ENCODE results near the gene GADD45B. TPM values are rescaled to one million over a fixed set of nuclear protein-coding genes. Genes with fewer than 3 reads are reported as not detected.

GADD45B gene
- total RNA-seq, 1 experiment from 2014 or later: 56.2 TPM

GRCh38 chr19:2477141-2477710, 1.3 kb downstream of the GADD45B start:
- Histone ChIP-seq H3K27me3 (ENCODE audit: control insufficient read depth, insufficient read depth, low read length) (no peaks in the 10 kb centered on the region), H3K4me3 (ENCODE audit: low read depth in 2 of 2, low read length in 2 of 2) (peak overlapping the region; percentile 82 to 94), H3K36me3 (ENCODE audit: control insufficient read depth, insufficient read depth, low read length) (peaks cover 3% of the 10 kb centered on the region), H3K4me1 (ENCODE audit: control insufficient read depth, insufficient read depth, low read length) (peaks cover 7% of the 10 kb centered on the region), H3K27ac (ENCODE audit: low read length) (peak overlapping the region; percentile 87), H3K9me3 (ENCODE audit: control insufficient read depth, insufficient read depth, low read depth, low read length) (no peaks in the 10 kb centered on the region)
- no peak for DNase-seq (ENCODE audit: low read depth, low spot score)
- ChIA-PET CTCF (interaction anchor here (1.0 to 1.6 kb wide), 2 partner anchors 134 to 159 kb away, joined by 3 to 4 read pairs; no protein-coding TSS in a partner anchor), POLR2A (interaction anchor here (0.6 to 1.6 kb wide), 6 partner anchors 13 to 159 kb away, joined by 3 to 14 read pairs (median 6); no protein-coding TSS in a partner anchor)
- BruUV-seq (replicated peaks): no TSS peak
- TF ChIP-seq TCF7L2 (IDR thresholded peaks at IDR 0.05; ENCODE audit: low read depth, low read length): no peak
- TF ChIP-seq SIN3A (IDR thresholded peaks at IDR 0.05; ENCODE audit: borderline replicate concordance, insufficient read depth, low read depth, low read length): 0 out of 2 replicates have a peak, but pooled peaks have one; percentile 14
- no peak for TF ChIP-seq REST (IDR thresholded peaks at IDR 0.05; ENCODE audit: insufficient read depth in 1 of 2, low read depth in 2 of 2, low read length in 1 of 2)
- no peak for TF ChIP-seq POLR2AphosphoS5 (IDR thresholded peaks at IDR 0.05; ENCODE audit: low read depth, low read length)
- ATAC-seq: no peak
- intact Hi-C loops (cut with micrococcal nuclease; ENCODE audit: unreplicated experiment): loop anchor here (10.0 kb wide), 1 partner anchor 68 kb away; no protein-coding TSS in a partner anchor
- in situ Hi-C loops (cut with HindIII; ENCODE audit: low pct_unique_long_range_greater_than_20kb, low sequenced_read_pairs): no loop called here

GRCh38 chr19:2477732-2478191, 1.8 kb downstream of the GADD45B start:
- Histone ChIP-seq H3K36me3 (ENCODE audit: control insufficient read depth, insufficient read depth, low read length) (peaks cover 3% of the 10 kb centered on the region), H3K27me3 (ENCODE audit: control insufficient read depth, insufficient read depth, low read length) (no peaks in the 10 kb centered on the region), H3K27ac (ENCODE audit: low read length) (peak overlapping the region; percentile 87), H3K9me3 (ENCODE audit: control insufficient read depth, insufficient read depth, low read depth, low read length) (no peaks in the 10 kb centered on the region), H3K4me1 (ENCODE audit: control insufficient read depth, insufficient read depth, low read length) (peaks cover 7% of the 10 kb centered on the region), H3K4me3 (ENCODE audit: low read depth in 2 of 2, low read length in 2 of 2) (peak overlapping the region; percentile 82 to 94)
- DNase-seq (ENCODE audit: low read depth, low spot score) (no peak), ATAC-seq (no peak)
- ChIA-PET POLR2A (interaction anchor here (0.6 to 0.7 kb wide), 2 partner anchors 12 to 18 kb away, joined by 8 to 14 read pairs; no protein-coding TSS in a partner anchor), CTCF (interaction anchor here (0.6 to 1.6 kb wide), 3 partner anchors 102 to 139 kb away, joined by 3 to 6 read pairs (median 4); no protein-coding TSS in a partner anchor)
- TF ChIP-seq REST (IDR thresholded peaks at IDR 0.05; ENCODE audit: insufficient read depth in 1 of 2, low read depth in 2 of 2, low read length in 1 of 2) (no peak), TCF7L2 (IDR thresholded peaks at IDR 0.05; ENCODE audit: low read depth, low read length) (no peak), CTCF (IDR thresholded peaks at IDR 0.05) (no peak), SIN3A (IDR thresholded peaks at IDR 0.05; ENCODE audit: borderline replicate concordance, insufficient read depth, low read depth, low read length) (no peak), POLR2AphosphoS5 (IDR thresholded peaks at IDR 0.05; ENCODE audit: low read depth, low read length) (no peak; the same call in 1 of the 2 replicates)
- in situ Hi-C loops (cut with HindIII; ENCODE audit: low pct_unique_long_range_greater_than_20kb, low sequenced_read_pairs): no loop called here
- intact Hi-C loops (cut with micrococcal nuclease; ENCODE audit: unreplicated experiment): loop anchor here (10.0 kb wide), 1 partner anchor 67 kb away; no protein-coding TSS in a partner anchor
- BruUV-seq (replicated peaks): no TSS peak

Measured in Panc1 (cell line).